Uterus (tissue), 2 donors: Measurements from ENCODE around the gene GRIK3.

Experiments
- POLR2A ChIP-seq, 2 donors: fragments of 450-650 bp; IDR thresholded peaks; one replicate each; pipeline ENCODE4 v1.6.1; 2016; ENCODE audit warnings: antibody characterized with exemption in 2 of 2, mild to moderate bottlenecking in 1 of 2, moderate library complexity in 1 of 2
- TF ChIP-seq, protein P1 (sequence below), 4 experiments: fragments of 200-600 bp in 2 of 4; fragments of 450-650 bp in 2 of 4; sonication (generic) in 2 of 4; IDR thresholded peaks; one replicate each; pipeline ENCODE4 v1.5.1; 2016 to 2019; ENCODE audit warnings: antibody characterized with exemption in 4 of 4, mild to moderate bottlenecking in 2 of 4, moderate library complexity in 1 of 4

GRCh38 chr1:36872126-36872754 is 162.1 kb downstream of the GRIK3 start:
- TF ChIP-seq, protein P1, sequence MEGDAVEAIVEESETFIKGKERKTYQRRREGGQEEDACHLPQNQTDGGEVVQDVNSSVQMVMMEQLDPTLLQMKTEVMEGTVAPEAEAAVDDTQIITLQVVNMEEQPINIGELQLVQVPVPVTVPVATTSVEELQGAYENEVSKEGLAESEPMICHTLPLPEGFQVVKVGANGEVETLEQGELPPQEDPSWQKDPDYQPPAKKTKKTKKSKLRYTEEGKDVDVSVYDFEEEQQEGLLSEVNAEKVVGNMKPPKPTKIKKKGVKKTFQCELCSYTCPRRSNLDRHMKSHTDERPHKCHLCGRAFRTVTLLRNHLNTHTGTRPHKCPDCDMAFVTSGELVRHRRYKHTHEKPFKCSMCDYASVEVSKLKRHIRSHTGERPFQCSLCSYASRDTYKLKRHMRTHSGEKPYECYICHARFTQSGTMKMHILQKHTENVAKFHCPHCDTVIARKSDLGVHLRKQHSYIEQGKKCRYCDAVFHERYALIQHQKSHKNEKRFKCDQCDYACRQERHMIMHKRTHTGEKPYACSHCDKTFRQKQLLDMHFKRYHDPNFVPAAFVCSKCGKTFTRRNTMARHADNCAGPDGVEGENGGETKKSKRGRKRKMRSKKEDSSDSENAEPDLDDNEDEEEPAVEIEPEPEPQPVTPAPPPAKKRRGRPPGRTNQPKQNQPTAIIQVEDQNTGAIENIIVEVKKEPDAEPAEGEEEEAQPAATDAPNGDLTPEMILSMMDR (IDR thresholded peaks at IDR 0.05) = no peak
- TF ChIP-seq POLR2A (IDR thresholded peaks at IDR 0.05) = no peak
